ENCODE results near the gene CDK5. TPM values are rescaled to one million over a fixed set of nuclear protein-coding genes. Genes with fewer than 3 reads are reported as not detected.

Gene CDK5
- total RNA-seq, 6 donors from 2014 or later: 2.1 to 14.4 (median 10.1) TPM

GRCh38 chr7:151010307-151011096 is 47.2 kb downstream of the CDK5 start:
- Histone ChIP-seq H3K4me1 (peaks cover 43 to 69% (median 54%) of the 10 kb centered on the region in 4 donors), H3K4me3 (peak overlapping the region in 3 of 4 donors; percentile 9 to 38 (median 32)), H3K36me3 (peaks cover 0 to 5% (median 0%) of the 10 kb centered on the region in 4 donors), H3K27ac (peak overlapping the region in 3 of 4 donors; percentile 0 to 54 (median 14)), H3K27me3 (peaks cover 0 to 12% (median 2%) of the 10 kb centered on the region in 4 donors), H3K9me3 (no peaks in the 10 kb centered on the region)
- WGBS, 2 donors: 8 to 28% methylated on average over 5 to 18 of the region's 18 CpGs
- TF ChIP-seq EP300 (IDR thresholded peaks at IDR 0.05): no peak
- peak in 1 of 4 donors; percentile 0 for TF ChIP-seq POLR2A (IDR thresholded peaks at IDR 0.05)
- peak in 1 of 2 donors; percentile 49 for DNase-seq
- ATAC-seq (ENCODE audit: low FRiP score in 2 of 2): peak; percentile 5 to 54

- H3K9me3 ChIP-seq: no peaks in the 10 kb centered on the region
- no peak overlapping the region for H3K27ac ChIP-seq
- peaks cover 0 to 7% (median 0%) of the 10 kb centered on the region in 4 donors for H3K36me3 ChIP-seq
- TF ChIP-seq CTCF (IDR thresholded peaks at IDR 0.05) (no peak), POLR2AphosphoS5 (IDR thresholded peaks at IDR 0.05) (no peak), EP300 (IDR thresholded peaks at IDR 0.05) (no peak), POLR2A (IDR thresholded peaks at IDR 0.05) (no peak)
- peaks cover 0 to 12% (median 2%) of the 10 kb centered on the region in 4 donors for H3K27me3 ChIP-seq
- no peak for ATAC-seq (ENCODE audit: low FRiP score in 2 of 2)
- no peak overlapping the region for H3K4me3 ChIP-seq
- WGBS, 2 donors: 34% methylated on average over 7 of the region's 7 CpGs; no CpG with 5 or more reads in 1 of the 2 donors
- DNase-seq: no peak
- H3K4me1 ChIP-seq: peaks cover 43 to 69% (median 54%) of the 10 kb centered on the region in 4 donors
These were observed 47.7 kb downstream of the CDK5 start for GRCh38 chr7:151010037-151010306.

- Histone ChIP-seq H3K27ac (no peak overlapping the region), H3K9me3 (no peaks in the 10 kb centered on the region), H3K4me3 (no peak overlapping the region), H3K4me1 (peaks cover 43 to 69% (median 52%) of the 10 kb centered on the region in 4 donors), H3K27me3 (peaks cover 0 to 12% (median 2%) of the 10 kb centered on the region in 4 donors), H3K36me3 (peaks cover 0 to 9% (median 0%) of the 10 kb centered on the region in 4 donors)
- WGBS, 2 donors: 40 to 74% methylated on average over 4 to 21 of the region's 22 CpGs
- no peak for TF ChIP-seq EP300 (IDR thresholded peaks at IDR 0.05)
- no peak for TF ChIP-seq POLR2AphosphoS5 (IDR thresholded peaks at IDR 0.05)
- TF ChIP-seq POLR2A (IDR thresholded peaks at IDR 0.05): no peak
- TF ChIP-seq CTCF (IDR thresholded peaks at IDR 0.05): no peak
- DNase-seq: no peak
- no peak for ATAC-seq (ENCODE audit: low FRiP score in 2 of 2)
These were observed 48.2 kb downstream of the CDK5 start for GRCh38 chr7:151009327-151010036.

GRCh38 chr7:151008511-151009323 is 49.0 kb downstream of the CDK5 start:
- peak; percentile 65 to 91 for DNase-seq
- H3K9me3 ChIP-seq: no peaks in the 10 kb centered on the region
- TF ChIP-seq EP300 (IDR thresholded peaks at IDR 0.05) (no peak), CTCF (IDR thresholded peaks at IDR 0.05) (peak; percentile 56 to 82 (median 76)), POLR2AphosphoS5 (IDR thresholded peaks at IDR 0.05) (no peak)
- 52 to 70% methylated on average over 25 to 32 of the region's 40 CpGs for WGBS, 2 donors
- H3K27me3 ChIP-seq: peaks cover 0 to 8% (median 1%) of the 10 kb centered on the region in 4 donors
- peak overlapping the region in 3 of 4 donors; percentile 4 to 28 (median 25) for H3K4me3 ChIP-seq
- peaks cover 43 to 63% (median 51%) of the 10 kb centered on the region in 4 donors for H3K4me1 ChIP-seq
- peak overlapping the region in 2 of 4 donors; percentile 10 to 28 for H3K27ac ChIP-seq
- ATAC-seq (ENCODE audit: low FRiP score in 2 of 2): peak; percentile 55 to 82
- H3K36me3 ChIP-seq: peaks cover 0 to 7% (median 0%) of the 10 kb centered on the region in 4 donors

Measured in upper lobe of left lung (tissue), 6 donors.